ENCODE results near the gene SGPL1.
A peak's percentile ranks its signal among the peaks of the same experiment; 100 is the strongest.

SGPL1 gene

DNA sequence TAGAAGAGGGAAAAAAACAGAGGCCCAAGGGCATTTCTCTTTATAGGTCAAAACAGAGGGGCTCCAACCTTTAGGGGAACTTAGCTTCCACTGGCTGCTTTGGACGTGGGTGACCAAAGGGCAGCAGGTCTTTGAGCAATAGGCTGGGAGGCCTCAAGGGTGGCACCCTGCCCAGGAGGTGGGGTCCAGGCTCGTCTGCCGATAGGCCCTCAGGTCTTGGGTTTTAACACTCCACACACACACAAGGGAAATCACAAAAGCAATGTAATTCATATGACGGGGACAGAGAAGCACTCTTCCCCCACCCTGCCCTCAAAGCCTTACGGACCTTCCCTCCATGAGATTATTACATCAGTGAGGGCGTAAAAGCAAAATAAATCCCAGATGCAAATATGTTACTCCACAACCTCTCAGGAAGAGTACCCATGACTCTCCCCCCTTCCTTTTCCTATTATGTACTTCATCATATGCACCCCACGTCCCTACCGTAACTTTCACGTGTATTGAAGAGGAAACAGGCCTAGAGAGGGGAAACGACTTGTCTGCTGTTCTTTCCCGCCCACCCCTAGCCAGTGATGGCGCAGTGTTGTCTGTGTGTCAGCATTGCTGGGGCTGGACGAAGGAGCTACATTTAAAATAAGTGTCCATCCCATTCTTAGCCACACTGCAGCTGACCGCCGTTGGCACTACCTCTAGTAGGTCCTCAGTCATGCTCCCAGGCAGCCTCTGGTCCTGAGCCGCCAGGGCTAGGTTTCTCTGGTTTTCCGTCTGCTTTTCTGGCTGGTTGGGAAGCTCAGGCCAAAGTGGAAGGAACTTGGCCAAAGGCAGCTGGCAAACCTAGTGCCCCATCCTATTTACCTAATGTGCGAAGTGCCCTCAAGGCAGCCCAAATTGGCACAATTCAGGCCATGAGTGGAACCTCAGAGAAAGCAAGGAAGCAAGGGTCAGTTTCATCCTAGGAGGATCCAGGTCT is 70.5 kb downstream of the SGPL1 start:
- no peak for DNase-seq

DNA sequence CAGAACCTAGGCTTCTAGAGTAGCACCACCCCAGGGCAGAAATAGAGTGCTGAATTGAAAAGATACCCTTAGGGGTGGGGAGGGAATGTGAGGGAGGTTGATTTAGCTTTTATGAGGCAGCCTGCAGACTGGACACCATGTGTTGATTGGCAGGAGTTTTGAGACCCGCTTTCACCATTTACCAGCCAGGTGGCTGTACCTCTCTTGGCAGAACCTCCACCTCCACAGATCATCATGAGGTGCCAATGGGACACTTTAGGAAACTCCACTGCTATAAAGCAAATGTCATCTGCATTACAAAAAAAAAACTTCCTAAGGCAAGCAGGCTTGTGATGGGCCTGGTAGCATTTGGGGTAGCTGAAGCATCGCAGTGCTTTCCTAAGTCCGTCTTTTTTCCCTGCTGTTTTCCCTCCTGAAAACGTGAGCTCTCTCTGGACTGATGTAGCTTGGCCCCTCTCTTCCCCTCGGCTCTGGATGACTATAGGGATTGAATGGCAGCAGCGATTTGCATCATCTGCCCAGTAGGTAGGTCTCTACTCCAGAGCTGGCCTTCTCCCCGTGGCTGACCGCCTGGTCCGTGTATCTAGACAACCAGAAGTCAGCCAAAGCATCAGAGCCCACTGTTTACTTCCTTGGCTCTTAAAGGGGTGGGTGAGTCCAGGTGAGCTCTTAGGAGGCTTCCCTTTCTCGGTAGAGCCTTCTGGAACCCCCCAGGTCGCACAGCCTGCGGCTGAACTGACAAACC is 71.3 kb downstream of the SGPL1 start:
- no peak for DNase-seq

GRCh38 chr10:70887804-70888800 is 72.4 kb downstream of the SGPL1 start, which contains the start of gene PCBD1:
Gene PCBD1 (minus strand): TSS chr10:70888565. CDS start chr10:70888533, 32 bp downstream.
- peak; percentile 77 for DNase-seq

- no peak for DNase-seq
Observed at GRCh38 chr10:70889291-70889690, 73.5 kb downstream of the SGPL1 start.

DNA sequence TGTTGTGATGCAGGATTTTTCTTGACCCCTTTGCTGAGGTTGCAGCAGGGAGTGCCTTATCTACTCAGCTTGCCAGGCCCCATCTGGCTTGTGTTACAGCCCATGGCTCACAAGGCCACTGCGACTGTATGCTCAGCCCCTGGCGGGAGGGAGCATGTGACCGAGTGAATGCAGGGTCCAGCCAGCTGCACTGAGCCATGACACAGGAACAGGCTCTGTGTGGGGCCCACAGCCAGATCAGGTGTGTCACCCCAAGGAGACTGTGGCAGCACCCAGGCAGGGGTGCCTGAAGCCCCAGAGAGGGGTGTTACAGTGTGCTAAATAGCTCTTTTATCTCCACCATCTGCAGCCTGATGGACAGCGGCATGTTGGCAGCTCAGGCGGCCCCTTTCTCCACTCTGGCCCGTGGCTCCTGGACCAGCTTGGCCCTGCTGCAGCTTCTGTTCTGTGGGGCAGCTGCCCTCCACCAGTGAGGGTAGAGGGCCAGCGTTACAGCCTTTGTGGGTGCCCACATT is 75.2 kb downstream of the SGPL1 start:
- no peak for DNase-seq

GRCh38 chr10:70891627-70892026 is 75.9 kb downstream of the SGPL1 start:
- no peak for DNase-seq

DNA sequence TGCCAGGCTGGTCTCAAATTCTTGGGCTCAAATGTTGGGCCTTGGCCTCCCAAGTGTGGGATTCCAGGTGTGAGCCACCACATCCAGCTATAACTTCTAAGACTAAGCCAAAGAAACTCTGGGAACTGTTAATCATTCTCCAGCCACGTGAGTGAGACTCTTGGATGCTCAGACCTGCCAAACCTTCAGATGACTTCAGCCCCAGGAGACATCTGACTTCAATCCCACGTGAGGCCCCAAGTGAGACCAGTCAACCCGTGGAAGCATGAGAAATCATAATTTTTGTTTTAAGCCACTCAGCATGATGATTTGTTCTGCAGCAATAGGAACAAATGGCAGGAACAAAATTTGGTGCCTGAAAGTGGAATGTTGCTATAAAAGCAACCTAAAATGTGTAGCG is 76.9 kb downstream of the SGPL1 start:
- DNase-seq, result no peak

GRCh38 chr10:70893227-70894006 is 77.7 kb downstream of the SGPL1 start:
- no peak for DNase-seq

DNA sequence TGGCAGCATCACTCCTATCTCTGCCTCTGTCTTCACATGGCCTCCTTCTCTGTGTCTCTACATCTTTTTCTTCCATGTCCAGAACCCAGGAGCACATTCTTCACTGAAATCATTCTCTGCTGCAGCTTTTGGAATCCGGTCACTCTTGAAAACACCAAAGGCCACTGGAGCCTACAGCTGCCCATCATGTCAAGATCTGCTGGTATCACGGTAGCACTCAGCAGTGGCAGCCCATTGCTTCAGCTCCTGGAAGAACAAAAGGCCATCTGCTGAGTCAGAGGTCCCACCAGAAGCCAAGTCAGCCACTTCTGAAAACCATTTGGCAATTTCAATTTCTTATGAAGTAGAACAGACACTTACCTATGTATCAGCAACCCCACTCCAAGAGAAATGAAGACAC is 78.7 kb downstream of the SGPL1 start:
- no peak for DNase-seq

DNA sequence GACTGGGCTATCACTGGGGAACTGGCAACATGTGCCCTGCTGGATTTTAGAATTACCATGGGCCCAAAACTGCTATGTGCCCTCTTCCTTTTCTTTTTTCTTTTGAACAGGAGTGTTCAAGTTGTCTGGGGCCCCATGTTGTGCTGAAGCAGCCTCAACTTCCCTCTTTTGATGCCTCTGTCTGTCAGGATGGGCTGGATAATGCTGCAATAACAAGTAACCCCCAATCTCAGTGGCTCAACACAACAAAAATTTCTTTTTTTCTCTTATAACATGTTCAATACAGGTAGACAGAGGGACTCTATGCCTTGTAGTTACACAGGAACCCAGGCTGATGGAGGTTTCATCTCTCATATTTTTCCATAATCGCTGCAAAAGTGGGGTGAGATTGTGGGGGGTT is 80.8 kb downstream of the SGPL1 start:
- DNase-seq, result no peak

GRCh38 chr10:70898687-70899086 is 82.9 kb downstream of the SGPL1 start:
- no peak for DNase-seq

DNA sequence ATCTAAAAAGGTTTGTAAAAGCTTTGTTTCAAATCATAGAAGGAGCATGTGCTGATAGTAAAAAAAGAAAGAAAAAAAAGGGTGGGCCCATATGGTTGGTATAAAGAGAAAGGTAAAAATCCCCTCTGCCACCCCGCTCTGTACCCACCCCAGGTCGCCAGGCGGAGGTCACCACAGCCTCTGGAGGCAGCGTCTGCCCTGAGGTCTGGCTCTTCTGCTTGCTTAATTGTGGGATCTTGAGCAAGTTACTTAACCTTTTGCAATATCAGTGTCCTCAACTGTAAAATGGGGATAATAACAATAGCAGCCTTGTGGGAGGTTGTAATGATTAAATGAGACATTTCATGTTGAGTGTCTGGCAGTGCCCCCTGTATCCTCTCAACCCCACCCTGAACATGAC is 83.3 kb downstream of the SGPL1 start:
- DNase-seq, result no peak

DNA sequence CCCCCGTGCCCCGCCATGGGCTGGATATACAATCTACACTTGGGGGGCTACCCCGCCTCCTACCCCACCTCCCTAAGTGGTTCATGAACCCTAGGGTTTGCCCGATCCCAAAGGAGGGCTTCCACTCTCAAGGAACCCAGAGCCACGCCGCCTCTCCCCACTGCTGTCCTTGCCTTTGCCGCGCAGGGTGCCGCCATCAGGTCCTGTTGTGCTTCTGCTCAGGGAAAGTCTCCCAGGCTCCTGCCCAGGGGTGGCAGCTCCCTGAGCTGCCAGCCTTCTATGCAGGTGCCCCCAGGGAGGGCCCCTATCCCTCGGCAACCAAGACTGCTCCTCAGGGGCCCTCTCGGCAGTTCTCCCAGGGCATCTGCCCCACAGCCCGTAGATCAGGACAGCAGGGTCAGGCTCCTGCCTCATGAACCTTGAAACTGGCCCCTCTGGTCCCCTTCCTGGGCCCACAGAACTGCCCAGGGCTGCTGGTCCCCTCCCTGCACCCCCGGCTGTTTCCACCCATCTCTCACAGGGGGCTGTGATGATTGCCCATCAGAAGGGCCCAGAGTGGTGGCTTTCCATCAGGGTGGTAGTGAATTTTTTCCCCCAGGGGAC is 85.6 kb downstream of the SGPL1 start:
- no peak for DNase-seq

DNA sequence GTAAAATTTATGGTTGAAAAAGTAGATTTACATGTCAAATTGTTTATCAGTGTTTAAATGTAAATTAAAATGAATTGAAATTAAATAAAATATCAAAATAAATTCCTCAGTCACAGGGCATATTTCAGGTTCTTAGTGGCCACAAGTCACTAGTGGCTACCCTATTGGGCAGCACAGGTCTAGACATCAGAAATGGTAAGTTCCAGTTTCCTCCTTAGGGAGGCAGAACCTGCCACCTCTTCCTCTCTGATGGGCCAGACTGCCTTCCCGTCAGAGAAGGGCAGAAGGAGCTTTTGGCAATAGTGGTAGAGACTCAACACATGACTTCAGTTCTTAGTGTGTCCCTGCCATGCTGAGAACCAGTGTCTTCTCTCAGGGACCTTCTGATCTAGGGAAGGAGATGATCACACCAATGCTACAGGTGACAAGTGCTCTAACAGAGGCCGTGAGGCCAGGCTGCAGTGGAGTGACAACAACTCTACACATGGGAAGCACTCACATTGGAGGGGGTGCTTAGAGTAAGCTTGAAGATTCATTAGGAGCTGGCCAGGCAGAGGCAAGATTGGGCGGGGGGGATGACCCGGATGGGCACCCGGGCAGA is 87.0 kb downstream of the SGPL1 start:
- no peak for DNase-seq

GRCh38 chr10:70903262-70903921 is 87.6 kb downstream of the SGPL1 start:
- peak; percentile 18 for DNase-seq

DNA sequence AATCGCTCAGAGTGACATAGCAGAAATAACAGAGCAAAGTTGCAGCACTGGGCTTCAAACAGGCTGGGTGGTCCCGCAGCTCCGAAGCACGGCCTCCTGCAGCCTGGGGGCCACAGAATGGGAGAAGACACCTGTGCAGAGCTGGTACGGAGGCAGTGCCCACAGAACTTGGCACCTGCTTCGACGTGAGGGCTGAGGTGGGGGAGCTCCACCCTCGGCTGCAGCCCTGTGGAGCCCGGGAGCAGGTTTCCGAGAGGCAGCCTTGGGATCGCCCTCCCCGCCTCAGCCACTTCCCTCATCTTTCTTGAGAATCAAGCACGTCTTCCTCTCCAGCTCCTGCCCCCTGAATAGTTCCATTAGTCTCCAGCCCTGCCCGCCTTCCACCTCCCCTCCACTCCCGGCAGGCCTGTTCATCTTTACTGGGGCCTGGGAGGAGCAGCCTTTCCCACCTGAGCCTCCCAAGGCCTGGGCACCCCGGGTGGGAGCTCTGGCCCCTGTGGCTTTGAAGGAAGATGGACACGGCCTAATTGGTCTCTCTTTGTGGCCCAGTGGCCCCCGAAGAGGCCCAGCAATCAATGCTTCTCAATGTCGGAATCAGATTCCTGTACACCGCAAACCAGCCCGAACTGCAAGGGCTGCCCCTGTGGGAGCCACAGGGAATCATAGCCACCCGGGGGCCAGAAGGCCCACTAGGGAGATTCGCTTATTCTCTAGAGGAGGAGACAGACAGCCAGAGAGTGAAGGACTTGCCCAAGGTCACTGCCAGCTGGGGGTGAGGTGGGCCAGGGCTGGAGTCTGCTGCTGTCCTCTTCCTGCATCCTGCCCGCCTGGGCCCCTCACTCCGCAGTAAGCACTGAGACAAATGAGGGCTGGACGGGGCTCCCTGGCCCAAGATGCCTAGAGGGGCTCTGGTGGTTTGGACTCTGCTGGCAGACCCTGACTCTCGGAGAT is 89.6 kb downstream of the SGPL1 start:
- DNase-seq, result no peak

GRCh38 chr10:70906031-70906783 is 90.5 kb downstream of the SGPL1 start:
- DNase-seq, result no peak

Measured in activated naive CD4-positive, alpha-beta T cell treated with Interleukin-2 at 50 U/mL for 16 hours (primary cell).